Osteocyte (in vitro differentiated cells): ENCODE results near the gene ANKRD65. TPM values are rescaled to one million over a fixed set of nuclear protein-coding genes. Genes with fewer than 3 reads are reported as not detected.

Experiments used
- DNase-seq: peaks from one replicate; pipeline ENCODE4 v3.0.0; 2021; ENCODE audit warnings: mixed read lengths; ENCODE audit not compliant: unreplicated experiment; ENCODE audit errors: extremely low spot score
- H3K27ac Mint-ChIP-seq: one replicate; pipeline ENCODE4 v1.8.0; 2021; ENCODE audit warnings: mild to moderate bottlenecking, mixed read lengths; ENCODE audit not compliant: unreplicated experiment
- H3K27me3 Mint-ChIP-seq: one replicate; pipeline ENCODE4 v1.8.0; 2021; ENCODE audit warnings: mixed read lengths; ENCODE audit not compliant: unreplicated experiment
- H3K36me3 Mint-ChIP-seq: one replicate; pipeline ENCODE4 v1.8.0; 2021; ENCODE audit warnings: mixed read lengths; ENCODE audit not compliant: unreplicated experiment
- H3K4me1 Mint-ChIP-seq: one replicate; pipeline ENCODE4 v1.8.0; 2021; ENCODE audit warnings: mixed read lengths; ENCODE audit not compliant: unreplicated experiment
- H3K4me3 Mint-ChIP-seq: one replicate; pipeline ENCODE4 v1.8.0; 2021; ENCODE audit warnings: mild to moderate bottlenecking, moderate library complexity, mixed read lengths; ENCODE audit not compliant: unreplicated experiment
- H3K9me3 Mint-ChIP-seq: one replicate; pipeline ENCODE4 v1.8.0; 2021; ENCODE audit warnings: mixed read lengths; ENCODE audit not compliant: unreplicated experiment
- total RNA-seq: library from RNA; stranded (reverse); gene quantifications from 2 replicates; pipeline ENCODE4 v1.2.1, GENCODE V29; 2021
- TF ChIP-seq, protein P1 (sequence below): fragments of 200-600 bp; sonication (generic); IDR thresholded peaks from 2 replicates; pipeline ENCODE4 v1.5.0; 2021; ENCODE audit warnings: antibody characterized with exemption, mild to moderate bottlenecking, moderate library complexity

ANKRD65 gene
- total RNA-seq, 1 donor from 2014 or later = 0.21 TPM

DNA sequence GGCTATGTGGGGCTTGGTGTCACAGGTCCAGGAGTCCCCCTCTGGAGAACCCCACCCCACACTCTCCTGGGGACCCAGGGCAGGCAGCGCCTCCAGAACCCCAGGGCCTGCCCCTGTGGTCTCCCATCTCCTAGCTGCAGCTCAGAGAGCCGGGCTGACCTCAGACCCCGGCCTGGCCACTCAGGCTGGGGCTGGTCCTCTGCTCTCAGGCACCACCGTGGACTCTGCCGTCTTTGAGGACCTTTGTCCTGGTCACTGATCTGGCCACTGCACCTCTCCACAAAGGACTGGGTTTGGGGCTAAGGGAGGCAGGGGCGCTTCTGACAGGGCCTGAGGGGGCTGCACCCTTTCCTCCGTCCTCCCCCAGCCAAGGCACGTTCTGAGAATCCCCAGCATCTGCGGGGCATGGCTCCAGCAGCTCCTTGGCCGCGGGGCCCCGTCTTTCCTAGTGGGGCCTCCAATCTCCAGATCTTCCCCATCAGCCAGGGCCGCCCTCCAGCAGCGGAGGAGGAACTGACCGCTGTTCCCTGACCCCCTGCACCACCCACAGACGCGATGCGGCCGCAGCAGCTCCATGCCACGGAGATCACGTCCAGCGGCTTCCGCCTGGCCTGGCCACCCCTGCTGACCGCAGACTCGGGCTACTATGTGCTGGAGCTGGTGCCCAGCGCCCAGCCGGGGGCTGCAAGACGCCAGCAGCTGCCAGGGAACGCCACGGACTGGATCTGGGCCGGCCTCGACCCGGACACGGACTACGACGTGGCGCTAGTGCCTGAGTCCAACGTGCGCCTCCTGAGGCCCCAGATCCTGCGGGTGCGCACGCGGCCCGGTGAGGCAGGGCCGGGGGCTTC is 17.7 kb upstream of the ANKRD65 start:
- Mint-ChIP-seq H3K36me3 (no peaks in the 10 kb centered on the region), H3K27ac (no peak overlapping the region), H3K4me1 (peaks cover 18% of the 10 kb centered on the region), H3K9me3 (no peaks in the 10 kb centered on the region), H3K4me3 (no peak overlapping the region), H3K27me3 (no peaks in the 10 kb centered on the region)
- TF ChIP-seq, protein P1, sequence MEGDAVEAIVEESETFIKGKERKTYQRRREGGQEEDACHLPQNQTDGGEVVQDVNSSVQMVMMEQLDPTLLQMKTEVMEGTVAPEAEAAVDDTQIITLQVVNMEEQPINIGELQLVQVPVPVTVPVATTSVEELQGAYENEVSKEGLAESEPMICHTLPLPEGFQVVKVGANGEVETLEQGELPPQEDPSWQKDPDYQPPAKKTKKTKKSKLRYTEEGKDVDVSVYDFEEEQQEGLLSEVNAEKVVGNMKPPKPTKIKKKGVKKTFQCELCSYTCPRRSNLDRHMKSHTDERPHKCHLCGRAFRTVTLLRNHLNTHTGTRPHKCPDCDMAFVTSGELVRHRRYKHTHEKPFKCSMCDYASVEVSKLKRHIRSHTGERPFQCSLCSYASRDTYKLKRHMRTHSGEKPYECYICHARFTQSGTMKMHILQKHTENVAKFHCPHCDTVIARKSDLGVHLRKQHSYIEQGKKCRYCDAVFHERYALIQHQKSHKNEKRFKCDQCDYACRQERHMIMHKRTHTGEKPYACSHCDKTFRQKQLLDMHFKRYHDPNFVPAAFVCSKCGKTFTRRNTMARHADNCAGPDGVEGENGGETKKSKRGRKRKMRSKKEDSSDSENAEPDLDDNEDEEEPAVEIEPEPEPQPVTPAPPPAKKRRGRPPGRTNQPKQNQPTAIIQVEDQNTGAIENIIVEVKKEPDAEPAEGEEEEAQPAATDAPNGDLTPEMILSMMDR = no peak
- DNase-seq = no peak

DNA sequence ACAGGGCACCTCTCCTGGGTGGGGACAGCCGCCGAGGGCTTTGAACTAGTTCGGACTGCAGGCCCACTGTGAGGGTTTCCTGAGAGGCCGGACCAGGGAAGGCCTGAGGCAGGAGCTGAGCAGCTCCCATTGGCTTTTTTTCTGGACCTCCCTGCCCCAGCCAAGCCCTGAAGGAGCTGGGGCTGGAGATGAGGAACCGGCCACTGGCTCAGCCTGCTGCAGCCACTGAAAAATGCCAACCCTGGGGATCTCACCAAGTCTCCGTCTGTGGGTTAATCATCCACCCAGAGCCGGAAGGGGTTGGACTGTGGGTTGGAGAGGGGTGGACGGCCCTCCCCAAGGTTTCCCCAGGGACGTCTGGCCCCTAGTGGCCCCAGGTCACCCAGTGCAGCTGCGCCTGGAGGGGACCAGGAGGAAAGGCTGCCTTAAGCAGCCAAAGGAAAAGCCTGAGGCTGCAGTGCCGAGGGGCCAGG is 16.9 kb upstream of the ANKRD65 start:
- DNase-seq = no peak
- H3K4me3 Mint-ChIP-seq = no peak overlapping the region
- H3K9me3 Mint-ChIP-seq = no peaks in the 10 kb centered on the region
- no peaks in the 10 kb centered on the region for H3K36me3 Mint-ChIP-seq
- no peaks in the 10 kb centered on the region for H3K27me3 Mint-ChIP-seq
- H3K4me1 Mint-ChIP-seq = peaks cover 24% of the 10 kb centered on the region
- no peak overlapping the region for H3K27ac Mint-ChIP-seq
- TF ChIP-seq, protein P1 = no peak

DNA sequence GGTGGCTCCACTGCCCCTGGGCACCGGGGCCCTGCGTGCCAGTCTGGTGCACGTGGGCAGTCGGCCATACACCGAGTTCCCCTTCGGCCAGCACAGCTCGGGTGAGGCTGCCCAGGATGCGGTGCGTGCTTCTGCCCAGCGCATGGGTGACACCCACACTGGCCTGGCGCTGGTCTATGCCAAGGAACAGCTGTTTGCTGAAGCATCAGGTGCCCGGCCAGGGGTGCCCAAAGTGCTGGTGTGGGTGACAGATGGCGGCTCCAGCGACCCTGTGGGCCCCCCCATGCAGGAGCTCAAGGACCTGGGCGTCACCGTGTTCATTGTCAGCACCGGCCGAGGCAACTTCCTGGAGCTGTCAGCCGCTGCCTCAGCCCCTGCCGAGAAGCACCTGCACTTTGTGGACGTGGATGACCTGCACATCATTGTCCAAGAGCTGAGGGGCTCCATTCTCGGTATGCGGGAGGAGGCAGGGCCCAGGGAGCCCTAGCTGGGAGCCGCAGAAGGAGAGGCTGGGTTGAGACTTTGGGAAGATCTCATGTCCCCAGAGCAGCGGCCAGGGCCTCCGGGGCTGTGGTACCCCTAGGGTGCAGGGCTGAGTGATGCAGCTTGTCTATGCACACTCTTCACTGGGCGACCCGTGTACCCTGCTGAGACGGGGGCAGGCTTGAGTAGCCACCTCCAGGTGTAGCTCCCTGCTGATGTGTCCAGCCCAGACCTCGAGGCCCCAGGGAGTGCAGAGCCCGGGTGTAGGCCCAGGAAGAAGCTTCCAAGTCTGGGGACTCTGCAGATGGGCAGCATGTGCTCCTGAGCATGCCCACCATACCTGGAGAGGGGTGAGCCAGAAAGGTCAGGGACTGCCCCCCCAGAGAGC is 16.2 kb upstream of the ANKRD65 start:
- Mint-ChIP-seq H3K9me3 (no peaks in the 10 kb centered on the region), H3K4me1 (peaks cover 30% of the 10 kb centered on the region), H3K36me3 (no peaks in the 10 kb centered on the region), H3K27me3 (no peaks in the 10 kb centered on the region), H3K27ac (no peak overlapping the region), H3K4me3 (no peak overlapping the region)
- TF ChIP-seq, protein P1 = no peak
- no peak for DNase-seq

DNA sequence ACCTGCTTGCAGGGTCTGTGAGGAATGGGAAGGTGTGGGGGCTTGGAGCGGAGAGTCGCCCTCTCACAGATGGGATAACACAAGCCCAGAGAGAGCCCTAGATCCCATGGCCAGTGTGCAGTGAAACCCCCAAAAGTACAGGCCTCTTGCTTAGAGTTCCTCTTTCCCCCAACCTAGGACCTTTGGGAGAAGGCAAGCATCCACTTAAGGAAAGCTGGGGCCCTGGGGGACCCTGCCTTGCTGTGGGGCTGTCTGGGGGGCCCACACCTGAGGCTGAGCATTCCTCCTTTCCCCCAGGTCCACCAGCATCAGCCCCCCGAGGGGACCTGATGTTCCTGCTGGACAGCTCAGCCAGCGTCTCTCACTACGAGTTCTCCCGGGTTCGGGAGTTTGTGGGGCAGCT is 15.6 kb upstream of the ANKRD65 start:
- TF ChIP-seq, protein P1 = no peak
- Mint-ChIP-seq H3K9me3 (no peaks in the 10 kb centered on the region), H3K27ac (no peak overlapping the region), H3K27me3 (no peaks in the 10 kb centered on the region), H3K4me3 (peak overlapping the region; percentile 59), H3K4me1 (peaks cover 35% of the 10 kb centered on the region), H3K36me3 (no peaks in the 10 kb centered on the region)
- no peak for DNase-seq
